Small intestine (tissue), 7 donors: ENCODE measurements around the gene ROR1. TPM values are rescaled to one million over a fixed set of nuclear protein-coding genes. Genes with fewer than 3 reads are reported as not detected.

Source experiments
- DNase-seq, 2 donors: peaks; one replicate each; pipeline versions ENCODE4 v3.0.0 to v3.0.0-alpha.2; 2013
- FAIRE-seq: peaks from 2 replicates; lab custom pipeline; 2012; peaks lifted over from hg19 to GRCh38; lab: Jason Lieb, UNC
- H3K27ac ChIP-seq, 3 donors: one replicate each; pipeline ENCODE4 v1.5.1; 2013; ENCODE audit warnings: low read length in 2 of 3, mild to moderate bottlenecking in 2 of 3, control low read depth in 1 of 3, inconsistent platforms in 1 of 3, low read depth in 1 of 3, moderate library complexity in 1 of 3
- H3K27me3 ChIP-seq, 3 donors: one replicate each; pipeline ENCODE4 v1.6.1; 2013; ENCODE audit warnings: low read length in 3 of 3, inconsistent platforms in 1 of 3; ENCODE audit not compliant: control insufficient read depth in 3 of 3, insufficient read depth in 3 of 3
- H3K36me3 ChIP-seq, 3 donors: one replicate each; pipeline ENCODE4 v1.6.1; 2013; ENCODE audit warnings: low read length in 3 of 3, inconsistent platforms in 1 of 3, low read depth in 1 of 3, mild to moderate bottlenecking in 1 of 3, moderate library complexity in 1 of 3; ENCODE audit not compliant: control insufficient read depth in 3 of 3, insufficient read depth in 2 of 3
- H3K4me1 ChIP-seq, 3 donors: one replicate each; pipeline ENCODE4 v1.6.1; 2013; ENCODE audit warnings: low read length in 2 of 3, inconsistent platforms in 1 of 3, low read depth in 1 of 3, mild to moderate bottlenecking in 1 of 3, moderate library complexity in 1 of 3; ENCODE audit not compliant: control insufficient read depth in 3 of 3, insufficient read depth in 2 of 3
- H3K4me3 ChIP-seq, 3 donors: one replicate each; pipeline ENCODE4 v1.5.1; 2013; ENCODE audit warnings: low read length in 3 of 3, control low read depth in 1 of 3, inconsistent platforms in 1 of 3, low read depth in 1 of 3, mild to moderate bottlenecking in 1 of 3, moderate library complexity in 1 of 3
- H3K9me3 ChIP-seq, 2 donors: one replicate each; pipeline ENCODE4 v1.6.1; 2013; ENCODE audit warnings: low read depth in 1 of 2, low read length in 1 of 2; ENCODE audit not compliant: control insufficient read depth in 2 of 2, insufficient read depth in 1 of 2
- WGBS, 3 donors: extraction: QIAGEN DNeasy Blood & Tissue Kit; methylation state at CpG; one replicate each; pipeline ENCODE4 v1.1.7; 2013; 5-methylcytosine and 5-hydroxymethylcytosine counted together
- polyA plus RNA-seq, 4 donors: library from polyadenylated mRNA; stranded (reverse) in 3 of 4; unstranded in 1 of 4; fragments of 200-250 nt in 3 of 4; fragments of 120-200 nt in 1 of 4; gene quantifications; one replicate each; pipeline versions ENCODE4 v1.2.1 to v1.2.3, GENCODE V29; 2013
- donor health status: healthy with polysubstance abuse.
- donor health status: control.
- donor health status: control.
- donor health status: Bipolar disorder and iron deficiency.
- donor health status: healthy.

ROR1 gene
- polyA plus RNA-seq, 4 donors = 0.22 to 3.6 (median 3.2) TPM; not detected in 1

DNA sequence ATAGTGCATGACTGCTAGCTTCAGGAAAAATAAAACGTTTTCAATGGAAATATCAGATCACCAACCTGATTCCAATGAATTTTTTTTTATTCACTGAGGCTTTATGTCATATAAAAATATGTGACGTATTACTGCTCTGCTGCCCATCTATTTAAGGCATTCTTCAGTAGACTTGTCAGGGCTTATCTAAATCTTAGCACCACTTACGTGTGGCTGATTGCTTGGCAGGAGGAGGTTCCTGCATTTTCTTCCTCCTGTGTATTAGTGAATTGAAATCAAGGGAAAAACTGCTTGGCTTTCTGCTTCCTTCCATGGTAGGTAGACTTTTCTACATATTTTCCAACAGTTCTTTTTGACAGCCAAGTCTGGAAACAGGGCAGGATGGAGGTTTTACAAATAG, 80.3 kb downstream of the ROR1 start:
- 69 to 76% (median 73%) methylated on average over 3 of the region's 3 CpGs for WGBS, 3 donors
- Histone ChIP-seq H3K4me3 (no peak overlapping the region), H3K4me1 (peaks cover 0 to 3% (median 0%) of the 10 kb centered on the region in 3 donors), H3K27me3 (no peaks in the 10 kb centered on the region), H3K36me3 (no peaks in the 10 kb centered on the region), H3K27ac (no peak overlapping the region), H3K9me3 (peaks cover 0 to 8% of the 10 kb centered on the region in 2 donors)
- DNase-seq (no peak), FAIRE-seq (no peak)

DNA sequence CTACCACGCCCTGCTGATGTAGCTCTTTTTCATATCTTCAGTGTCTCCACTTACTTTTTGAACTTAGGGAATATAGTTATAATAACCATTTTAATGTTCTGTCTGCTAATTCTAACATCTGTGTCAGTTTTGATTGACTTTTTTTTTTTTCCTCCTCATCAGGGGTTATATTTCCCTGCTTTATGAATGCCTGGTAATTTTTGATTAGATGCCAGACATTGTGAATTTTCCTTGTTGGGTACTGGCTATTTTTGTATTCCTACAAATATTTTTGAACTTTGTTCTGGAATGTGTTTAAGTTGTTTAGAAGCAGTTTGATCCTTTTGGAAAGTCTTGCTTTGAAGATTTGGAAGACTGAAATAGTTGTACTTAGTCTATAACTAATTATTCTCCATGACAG, 82.1 kb downstream of the ROR1 start:
- Histone ChIP-seq H3K4me1 (no peaks in the 10 kb centered on the region), H3K9me3 (peaks cover 0 to 8% of the 10 kb centered on the region in 2 donors), H3K36me3 (no peaks in the 10 kb centered on the region), H3K4me3 (no peak overlapping the region), H3K27ac (no peak overlapping the region), H3K27me3 (no peaks in the 10 kb centered on the region)
- 90 to 95% (median 92%) methylated on average over 1 of the region's 1 CpG for WGBS, 3 donors
- FAIRE-seq (no peak), DNase-seq (no peak)

- Histone ChIP-seq H3K4me1 (no peaks in the 10 kb centered on the region), H3K4me3 (no peak overlapping the region), H3K27me3 (no peaks in the 10 kb centered on the region), H3K27ac (no peak overlapping the region), H3K9me3 (peaks cover 0 to 8% of the 10 kb centered on the region in 2 donors), H3K36me3 (no peaks in the 10 kb centered on the region)
- FAIRE-seq (no peak), DNase-seq (no peak)
- 91 to 92% (median 91%) methylated on average over 4 of the region's 4 CpGs for whole genome bisulfite sequencing, 3 donors
These were observed 83.1 kb downstream of the ROR1 start for GRCh38 chr1:63856924-63857323.

- Histone ChIP-seq H3K27ac (no peak overlapping the region), H3K4me1 (no peaks in the 10 kb centered on the region), H3K4me3 (no peak overlapping the region), H3K36me3 (no peaks in the 10 kb centered on the region), H3K27me3 (no peaks in the 10 kb centered on the region), H3K9me3 (peaks cover 0 to 8% of the 10 kb centered on the region in 2 donors)
- DNase-seq = no peak
- WGBS, 3 donors = 64 to 75% (median 69%) methylated on average over 2 of the region's 2 CpGs
- FAIRE-seq = no peak
These were observed 83.7 kb downstream of the ROR1 start for GRCh38 chr1:63857478-63857877.

- Histone ChIP-seq H3K27me3 (no peaks in the 10 kb centered on the region), H3K36me3 (no peaks in the 10 kb centered on the region), H3K4me1 (no peaks in the 10 kb centered on the region), H3K9me3 (peaks cover 0 to 8% of the 10 kb centered on the region in 2 donors), H3K4me3 (no peak overlapping the region), H3K27ac (no peak overlapping the region)
- DNase-seq = no peak
- FAIRE-seq = no peak
These were observed 84.3 kb downstream of the ROR1 start for GRCh38 chr1:63858153-63858552.

DNA sequence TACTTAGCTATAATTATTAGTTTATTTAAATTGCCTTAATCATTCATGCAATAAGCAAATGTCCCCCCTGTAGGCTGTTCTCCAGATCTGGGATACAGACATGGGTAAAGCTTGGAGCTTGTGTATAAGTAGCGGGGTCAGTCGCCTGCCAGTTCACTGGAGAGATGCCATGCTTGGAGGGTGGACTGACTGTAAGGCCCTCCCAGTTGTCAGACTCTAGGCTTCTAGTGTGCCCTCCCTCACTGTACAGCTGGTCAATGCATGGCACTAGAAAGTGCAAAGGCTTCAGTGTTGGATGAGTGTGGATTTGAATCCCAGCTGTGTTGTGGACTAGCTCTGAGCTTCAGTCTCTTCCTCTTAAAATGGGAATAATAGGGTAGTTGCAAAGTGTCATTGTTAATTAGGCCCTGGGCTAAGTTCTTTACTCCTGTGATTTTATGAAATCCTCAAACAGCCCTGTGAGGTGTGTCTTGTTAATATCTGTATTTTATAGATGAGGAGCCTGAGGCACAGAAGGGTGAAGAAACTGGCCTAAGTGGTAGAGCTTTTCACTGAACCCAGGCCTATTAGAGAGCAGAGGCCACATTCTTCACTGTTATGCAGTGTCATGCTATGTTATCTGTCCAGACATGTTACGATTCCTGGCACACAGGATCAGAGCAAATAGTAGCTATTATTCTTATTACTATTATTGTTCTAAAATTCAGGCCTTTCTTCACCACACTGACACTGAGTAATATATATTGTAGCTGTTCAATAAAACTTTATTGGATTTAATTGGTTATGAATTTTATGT, 85.9 kb downstream of the ROR1 start:
- Histone ChIP-seq H3K36me3 (no peaks in the 10 kb centered on the region), H3K9me3 (peaks cover 0 to 8% of the 10 kb centered on the region in 2 donors), H3K4me3 (no peak overlapping the region), H3K27ac (no peak overlapping the region), H3K27me3 (no peaks in the 10 kb centered on the region), H3K4me1 (no peaks in the 10 kb centered on the region)
- DNase-seq (no peak), FAIRE-seq (no peak)
- 86 to 93% (median 91%) methylated on average over 3 of the region's 3 CpGs for WGBS, 3 donors

DNA sequence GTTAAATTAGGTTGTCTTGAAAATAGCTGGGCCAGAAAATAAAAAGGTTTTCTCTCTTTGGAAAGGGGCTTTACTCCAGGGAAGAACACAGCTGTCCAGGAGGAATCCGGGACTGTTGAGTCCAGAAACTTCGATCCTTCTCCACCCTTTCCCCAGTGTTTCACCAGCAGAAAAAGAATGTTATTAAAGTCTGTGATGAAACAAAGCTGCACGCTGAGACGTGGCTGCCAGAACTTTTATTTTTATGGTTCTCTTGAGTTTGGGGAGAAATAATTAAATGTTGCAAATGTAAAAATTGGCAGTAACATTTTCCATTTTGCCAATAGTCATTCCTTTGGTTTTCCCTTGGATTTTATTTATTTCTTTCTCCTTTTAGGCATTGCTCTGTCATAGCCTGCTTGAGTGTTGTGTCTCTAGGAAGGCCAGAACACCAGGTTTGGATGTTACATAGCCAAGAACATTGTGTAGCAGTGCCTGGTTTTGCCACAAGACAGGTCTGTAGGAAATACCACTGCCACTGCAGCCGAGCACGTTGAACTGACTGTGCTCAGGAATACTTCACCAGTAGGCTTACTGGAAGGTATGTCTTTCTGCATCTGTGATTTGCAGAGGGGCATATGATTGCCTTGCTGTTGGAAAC, 87.4 kb downstream of the ROR1 start:
- Histone ChIP-seq H3K4me3 (no peak overlapping the region), H3K27ac (no peak overlapping the region), H3K9me3 (peaks cover 0 to 4% of the 10 kb centered on the region in 2 donors), H3K4me1 (no peaks in the 10 kb centered on the region), H3K36me3 (no peaks in the 10 kb centered on the region), H3K27me3 (no peaks in the 10 kb centered on the region)
- FAIRE-seq = no peak
- 75 to 93% (median 80%) methylated on average over 6 of the region's 6 CpGs for WGBS, 3 donors
- no peak for DNase-seq

DNA sequence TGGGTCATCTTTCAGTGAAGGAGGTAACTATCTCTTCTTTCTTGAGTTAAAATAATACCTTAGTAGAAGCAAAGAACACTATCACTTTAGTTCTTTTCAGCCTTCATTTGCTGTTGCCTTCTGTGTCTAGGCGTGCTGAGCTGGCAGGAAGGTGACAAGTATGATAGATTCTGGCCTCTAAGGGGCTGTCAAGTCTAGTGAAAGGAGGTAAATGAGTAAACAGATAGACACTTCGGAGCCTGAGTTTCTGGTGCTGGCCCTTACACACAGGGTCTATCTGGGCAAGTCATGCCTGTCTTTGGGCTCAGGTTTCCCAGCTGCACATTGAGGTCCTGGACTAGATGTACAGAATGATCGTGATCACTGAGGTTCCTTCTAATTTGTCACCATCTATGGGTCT, 89.3 kb downstream of the ROR1 start:
- Histone ChIP-seq H3K36me3 (no peaks in the 10 kb centered on the region), H3K4me1 (no peaks in the 10 kb centered on the region), H3K27me3 (no peaks in the 10 kb centered on the region), H3K4me3 (no peak overlapping the region), H3K9me3 (no peaks in the 10 kb centered on the region), H3K27ac (no peak overlapping the region)
- WGBS, 3 donors = 79 to 91% (median 84%) methylated on average over 3 of the region's 3 CpGs
- no peak for FAIRE-seq
- DNase-seq = no peak
